K562 (cell line): ENCODE data around the gene TTC4. TPM values are rescaled to one million over a fixed set of nuclear protein-coding genes. Genes with fewer than 3 reads are reported as not detected.

Experiments
- BHLHE40 ChIP-seq: IDR thresholded peaks from 2 replicates; pipeline ENCODE4 v1.6.1; 2011; ENCODE audit warnings: low read length, improper control_type of control experiment
- KAT7 ChIP-seq: sonication (generic); formaldehyde crosslinking; IDR thresholded peaks from 2 replicates; pipeline ENCODE4 v1.8.0; 2022; ENCODE audit warnings: missing genetic modification reagents, mild to moderate bottlenecking, borderline replicate concordance
- RBM22 ChIP-seq: fragments of 200-400 bp; formaldehyde crosslinking; IDR thresholded peaks from 2 replicates; pipeline ENCODE4 v1.6.1; 2018; ENCODE audit warnings: low read length, low read depth; ENCODE audit not compliant: poor library complexity, severe bottlenecking
- RCOR1 ChIP-seq, 2 experiments: IDR thresholded peaks; 2 replicates each; pipeline ENCODE4 v1.6.1; 2012; ENCODE audit warnings: low read depth in 2 of 2, low read length in 2 of 2, borderline replicate concordance in 1 of 2, improper control_type of control experiment in 1 of 2
- RNF2 ChIP-seq: sonication (generic); IDR thresholded peaks from 2 replicates; pipeline ENCODE4 v1.6.1; 2016
- SMARCA4 ChIP-seq: fragments of 450-650 bp; IDR thresholded peaks from 2 replicates; pipeline ENCODE4 v1.6.1; 2016
- SMARCB1 ChIP-seq: IDR thresholded peaks from 2 replicates; pipeline ENCODE4 v1.6.1; 2011; ENCODE audit warnings: improper control_type of control experiment, low read depth; ENCODE audit not compliant: insufficient read length
- ZBTB7A ChIP-seq: IDR thresholded peaks from 2 replicates; pipeline ENCODE4 v1.6.1; 2011; ENCODE audit warnings: low read depth, mild to moderate bottlenecking, low read length, moderate library complexity, borderline replicate concordance; ENCODE audit not compliant: control insufficient read depth
- ZNF197 ChIP-seq: fragments of 200-800 bp; sonication (Bioruptor generic); IDR thresholded peaks from 2 replicates; pipeline ENCODE4 v1.6.1; 2016; ENCODE audit warnings: low read depth, missing genetic modification characterization, missing compliant biosample characterization
- polyA plus RNA-seq, 8 experiments: library from polyadenylated mRNA; depleted of rRNA in 4 of 8; stranded (reverse) in 5 of 8; unstranded in 3 of 8; fragments of >200 nt; fragmentation: Nextera tagmentation in 2 of 8; fragmentation: Illumina TruSeq in 1 of 8; extraction: Ambion mirVana in 2 of 8; extraction: Trizol in 1 of 8; gene quantifications; 2 replicates each; pipeline versions ENCODE4 v1.2.1 to v1.2.3, GENCODE V29; 2011 to 2014; ENCODE audit warnings: inconsistent platforms in 1 of 8, missing spikeins in 1 of 8
- total RNA-seq, 7 experiments: library from RNA; depleted of rRNA in 6 of 7; stranded (reverse); fragments of >200 nt in 6 of 7; fragmentation: Illumina TruSeq in 2 of 7; extraction: Trizol in 2 of 7; gene quantifications; 2 replicates each; pipeline versions ENCODE4 v1.2.1 to v1.2.3, GENCODE V29; 2011 to 2021; ENCODE audit warnings: low replicate concordance in 1 of 7
- TF ChIP-seq, protein P1 (sequence below): fragments of 250-450 bp; sonication (Bioruptor Pico); IDR thresholded peaks from 2 replicates; pipeline ENCODE4 v1.8.0; 2022; ENCODE audit warnings: inconsistent platforms, mild to moderate bottlenecking, moderate library complexity, borderline replicate concordance
- TF ChIP-seq, protein P2 (sequence below), 2 experiments: IDR thresholded peaks; 2 replicates each; pipeline ENCODE4 v1.6.1; 2012; ENCODE audit warnings: improper control_type of control experiment in 2 of 2, low read depth in 2 of 2, low read length in 2 of 2, borderline replicate concordance in 1 of 2
- TF ChIP-seq, protein P3 (sequence below), 2 experiments: fragments of 450-650 bp in 1 of 2; sonication (generic) in 1 of 2; formaldehyde crosslinking in 1 of 2; IDR thresholded peaks; 2 replicates each; pipeline versions ENCODE4 v1.7.1 to v1.9.0; 2016 to 2022; ENCODE audit warnings: inconsistent platforms in 1 of 2, mild to moderate bottlenecking in 1 of 2, missing genetic modification reagents in 1 of 2

Gene TTC4
- total and polyA plus RNA-seq, 9 of the 15 experiments (the other 6 are each of a cell fraction or from before 2014, with no cell fraction given), result 36.3 to 111 (median 54.1) TPM

DNA sequence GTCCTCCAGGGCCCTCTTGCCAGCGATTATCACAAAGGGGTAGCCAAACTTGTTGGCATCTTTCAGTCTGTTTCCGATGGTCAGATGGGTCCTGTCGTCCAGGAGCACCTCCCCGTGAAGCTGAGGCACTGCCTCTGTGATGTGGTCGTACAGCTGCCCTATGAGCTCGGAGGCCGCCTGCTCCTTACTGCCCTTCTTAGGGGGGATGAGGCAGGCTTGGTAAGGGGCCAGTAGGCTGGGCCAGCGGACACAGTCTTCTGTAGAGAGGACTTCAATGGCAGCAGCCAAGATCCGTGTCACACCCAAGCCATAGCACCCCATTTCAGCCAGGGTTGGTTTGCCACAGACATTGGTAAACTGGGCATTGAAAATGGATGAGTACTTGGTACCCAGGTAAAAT, 42.2 kb downstream of the TTC4 start (continued):
- TF ChIP-seq RCOR1 (IDR thresholded peaks at IDR 0.05; ENCODE audit: borderline replicate concordance in 1 of 2, low read depth in 2 of 2, low read length in 2 of 2), result no peak
- TF ChIP-seq, protein P1, sequence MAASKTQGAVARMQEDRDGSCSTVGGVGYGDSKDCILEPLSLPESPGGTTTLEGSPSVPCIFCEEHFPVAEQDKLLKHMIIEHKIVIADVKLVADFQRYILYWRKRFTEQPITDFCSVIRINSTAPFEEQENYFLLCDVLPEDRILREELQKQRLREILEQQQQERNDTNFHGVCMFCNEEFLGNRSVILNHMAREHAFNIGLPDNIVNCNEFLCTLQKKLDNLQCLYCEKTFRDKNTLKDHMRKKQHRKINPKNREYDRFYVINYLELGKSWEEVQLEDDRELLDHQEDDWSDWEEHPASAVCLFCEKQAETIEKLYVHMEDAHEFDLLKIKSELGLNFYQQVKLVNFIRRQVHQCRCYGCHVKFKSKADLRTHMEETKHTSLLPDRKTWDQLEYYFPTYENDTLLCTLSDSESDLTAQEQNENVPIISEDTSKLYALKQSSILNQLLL (CRISPR knock-in tag), result no peak
- TF ChIP-seq KAT7 (CRISPR knock-in tag), result no peak
- no peak for TF ChIP-seq SMARCB1
- TF ChIP-seq SMARCA4, result no peak
- TF ChIP-seq, protein P2, sequence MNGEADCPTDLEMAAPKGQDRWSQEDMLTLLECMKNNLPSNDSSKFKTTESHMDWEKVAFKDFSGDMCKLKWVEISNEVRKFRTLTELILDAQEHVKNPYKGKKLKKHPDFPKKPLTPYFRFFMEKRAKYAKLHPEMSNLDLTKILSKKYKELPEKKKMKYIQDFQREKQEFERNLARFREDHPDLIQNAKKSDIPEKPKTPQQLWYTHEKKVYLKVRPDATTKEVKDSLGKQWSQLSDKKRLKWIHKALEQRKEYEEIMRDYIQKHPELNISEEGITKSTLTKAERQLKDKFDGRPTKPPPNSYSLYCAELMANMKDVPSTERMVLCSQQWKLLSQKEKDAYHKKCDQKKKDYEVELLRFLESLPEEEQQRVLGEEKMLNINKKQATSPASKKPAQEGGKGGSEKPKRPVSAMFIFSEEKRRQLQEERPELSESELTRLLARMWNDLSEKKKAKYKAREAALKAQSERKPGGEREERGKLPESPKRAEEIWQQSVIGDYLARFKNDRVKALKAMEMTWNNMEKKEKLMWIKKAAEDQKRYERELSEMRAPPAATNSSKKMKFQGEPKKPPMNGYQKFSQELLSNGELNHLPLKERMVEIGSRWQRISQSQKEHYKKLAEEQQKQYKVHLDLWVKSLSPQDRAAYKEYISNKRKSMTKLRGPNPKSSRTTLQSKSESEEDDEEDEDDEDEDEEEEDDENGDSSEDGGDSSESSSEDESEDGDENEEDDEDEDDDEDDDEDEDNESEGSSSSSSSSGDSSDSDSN (IDR thresholded peaks at IDR 0.05; ENCODE audit: borderline replicate concordance in 1 of 2, low read depth in 2 of 2, low read length in 2 of 2), result no peak
- no peak for TF ChIP-seq ZNF197 (CRISPR knock-in tag)
- TF ChIP-seq, protein P3, sequence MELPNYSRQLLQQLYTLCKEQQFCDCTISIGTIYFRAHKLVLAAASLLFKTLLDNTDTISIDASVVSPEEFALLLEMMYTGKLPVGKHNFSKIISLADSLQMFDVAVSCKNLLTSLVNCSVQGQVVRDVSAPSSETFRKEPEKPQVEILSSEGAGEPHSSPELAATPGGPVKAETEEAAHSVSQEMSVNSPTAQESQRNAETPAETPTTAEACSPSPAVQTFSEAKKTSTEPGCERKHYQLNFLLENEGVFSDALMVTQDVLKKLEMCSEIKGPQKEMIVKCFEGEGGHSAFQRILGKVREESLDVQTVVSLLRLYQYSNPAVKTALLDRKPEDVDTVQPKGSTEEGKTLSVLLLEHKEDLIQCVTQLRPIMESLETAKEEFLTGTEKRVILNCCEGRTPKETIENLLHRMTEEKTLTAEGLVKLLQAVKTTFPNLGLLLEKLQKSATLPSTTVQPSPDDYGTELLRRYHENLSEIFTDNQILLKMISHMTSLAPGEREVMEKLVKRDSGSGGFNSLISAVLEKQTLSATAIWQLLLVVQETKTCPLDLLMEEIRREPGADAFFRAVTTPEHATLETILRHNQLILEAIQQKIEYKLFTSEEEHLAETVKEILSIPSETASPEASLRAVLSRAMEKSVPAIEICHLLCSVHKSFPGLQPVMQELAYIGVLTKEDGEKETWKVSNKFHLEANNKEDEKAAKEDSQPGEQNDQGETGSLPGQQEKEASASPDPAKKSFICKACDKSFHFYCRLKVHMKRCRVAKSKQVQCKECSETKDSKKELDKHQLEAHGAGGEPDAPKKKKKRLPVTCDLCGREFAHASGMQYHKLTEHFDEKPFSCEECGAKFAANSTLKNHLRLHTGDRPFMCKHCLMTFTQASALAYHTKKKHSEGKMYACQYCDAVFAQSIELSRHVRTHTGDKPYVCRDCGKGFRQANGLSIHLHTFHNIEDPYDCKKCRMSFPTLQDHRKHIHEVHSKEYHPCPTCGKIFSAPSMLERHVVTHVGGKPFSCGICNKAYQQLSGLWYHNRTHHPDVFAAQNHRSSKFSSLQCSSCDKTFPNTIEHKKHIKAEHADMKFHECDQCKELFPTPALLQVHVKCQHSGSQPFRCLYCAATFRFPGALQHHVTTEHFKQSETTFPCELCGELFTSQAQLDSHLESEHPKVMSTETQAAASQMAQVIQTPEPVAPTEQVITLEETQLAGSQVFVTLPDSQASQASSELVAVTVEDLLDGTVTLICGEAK (IDR thresholded peaks at IDR 0.05), result no peak
- TF ChIP-seq, protein P3 (CRISPR knock-in tag; IDR thresholded peaks at IDR 0.05), result no peak
- no peak for TF ChIP-seq BHLHE40
- TF ChIP-seq RBM22, result no peak
- no peak for TF ChIP-seq ZBTB7A
- TF ChIP-seq RNF2, result no peak
